ENCODE data around the gene FAM219A.
A peak's percentile ranks its signal among the peaks of the same experiment; 100 is the strongest.
"Not testable (repeated sequence)": the region's sequence is repeated elsewhere in the genome, so short reads cannot be mapped to it uniquely, and the experiment has no call there.

Gene FAM219A

DNA sequence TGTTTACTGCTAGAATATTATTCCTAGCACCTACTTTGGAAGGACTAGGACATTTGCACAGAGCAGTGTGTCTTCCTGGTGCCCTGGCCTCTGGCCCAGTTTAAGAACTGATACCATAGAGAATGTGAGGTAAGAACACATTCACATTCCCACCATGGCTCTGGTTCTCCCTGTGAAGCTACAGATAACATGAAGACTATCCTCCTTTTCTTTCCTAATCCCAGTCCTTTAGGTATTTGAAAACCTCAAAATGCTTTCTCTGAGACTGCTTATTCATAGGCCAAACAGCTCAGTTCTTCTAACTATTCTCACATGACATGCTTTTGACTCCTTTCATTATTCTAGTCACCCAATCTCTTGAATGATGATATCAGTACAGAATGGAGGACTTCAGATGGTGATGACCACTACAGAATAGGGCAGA, 11.9 kb downstream of the FAM219A start:
- DNase-seq (ENCODE audit: low read depth in 2 of 3, low spot score in 1 of 3), result no peak

DNA sequence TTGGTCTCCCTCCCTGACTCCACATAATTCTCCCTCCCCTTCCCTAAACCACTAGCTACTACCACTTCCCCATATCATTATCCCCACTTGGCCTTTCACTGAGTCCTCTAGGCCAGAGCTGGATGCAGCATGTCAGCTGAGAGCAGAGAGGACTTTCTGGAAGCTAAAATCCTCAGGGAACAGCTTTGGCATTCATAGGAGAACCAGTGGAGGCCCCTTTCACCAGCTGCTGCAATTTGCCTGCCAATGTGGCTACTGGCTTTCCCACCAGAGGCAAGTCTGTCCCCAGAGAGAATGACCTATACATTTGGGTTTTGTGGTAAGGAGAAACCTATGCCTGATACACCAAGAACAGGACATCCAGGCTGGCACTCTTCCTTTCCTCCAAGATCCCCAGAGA, 14.4 kb downstream of the FAM219A start:
- DNase-seq (ENCODE audit: low read depth in 2 of 3, low spot score in 1 of 3), result no peak

DNA sequence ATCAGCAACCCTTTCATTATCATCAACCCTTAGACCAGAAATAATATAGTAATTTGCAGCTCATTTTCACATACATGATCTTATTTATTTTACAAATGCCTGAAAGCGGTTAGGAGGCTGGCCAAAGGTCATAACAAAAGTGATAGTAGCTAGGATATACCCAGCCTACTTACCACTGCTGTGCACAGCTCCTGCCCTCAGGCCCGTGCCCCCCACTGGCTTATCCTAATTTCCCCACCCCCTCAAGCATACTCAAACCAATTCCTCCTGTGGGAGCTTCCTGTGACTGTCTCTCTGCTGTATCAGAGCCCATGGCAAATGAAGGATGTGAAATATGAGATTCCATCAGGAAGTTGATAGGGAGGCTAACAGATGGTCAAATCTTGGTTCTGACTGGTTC, 14.8 kb downstream of the FAM219A start:
- no peak for DNase-seq (ENCODE audit: low read depth in 2 of 3, low spot score in 1 of 3)

DNA sequence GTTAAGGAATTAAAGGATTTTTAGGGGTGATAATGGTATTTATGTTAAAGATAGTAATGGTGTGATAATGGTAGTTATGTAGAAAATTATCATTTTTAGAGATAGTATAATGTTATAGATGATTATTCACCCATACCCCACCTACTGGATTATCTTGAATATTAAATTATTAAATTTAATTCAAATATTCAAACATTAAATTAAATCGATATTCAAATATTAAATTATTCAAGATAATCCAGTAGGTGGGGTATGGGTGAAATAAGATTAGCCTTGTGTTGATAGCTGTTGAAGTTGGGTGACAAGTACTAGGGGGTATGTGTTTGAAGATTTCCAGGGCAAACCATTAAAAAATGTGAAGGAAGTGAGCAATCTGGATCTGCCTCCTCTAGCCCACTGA, 15.6 kb downstream of the FAM219A start:
- DNase-seq (ENCODE audit: low read depth in 2 of 3, low spot score in 1 of 3), result no peak

DNA sequence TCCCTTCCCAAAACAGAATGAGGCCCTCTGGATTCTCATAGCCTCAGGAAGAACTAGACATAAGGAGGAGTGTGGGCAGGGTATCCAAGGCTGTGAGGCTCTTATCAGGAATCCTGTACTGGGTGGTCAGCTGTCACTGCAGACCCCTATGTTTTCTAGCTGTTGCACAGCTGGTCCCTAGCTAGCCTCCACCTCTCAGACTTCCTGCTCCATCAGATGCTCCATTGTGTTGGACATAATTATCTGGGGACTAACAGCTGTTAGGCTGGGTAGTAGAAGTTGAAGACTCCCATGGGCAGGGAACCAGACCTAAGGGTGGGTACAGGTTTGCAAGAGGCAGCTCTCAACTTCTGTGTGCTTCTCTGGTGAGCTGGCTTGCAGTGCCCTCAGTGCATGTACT, 18.4 kb downstream of the FAM219A start:
- DNase-seq (ENCODE audit: low read depth in 2 of 3, low spot score in 1 of 3), result no peak

DNA sequence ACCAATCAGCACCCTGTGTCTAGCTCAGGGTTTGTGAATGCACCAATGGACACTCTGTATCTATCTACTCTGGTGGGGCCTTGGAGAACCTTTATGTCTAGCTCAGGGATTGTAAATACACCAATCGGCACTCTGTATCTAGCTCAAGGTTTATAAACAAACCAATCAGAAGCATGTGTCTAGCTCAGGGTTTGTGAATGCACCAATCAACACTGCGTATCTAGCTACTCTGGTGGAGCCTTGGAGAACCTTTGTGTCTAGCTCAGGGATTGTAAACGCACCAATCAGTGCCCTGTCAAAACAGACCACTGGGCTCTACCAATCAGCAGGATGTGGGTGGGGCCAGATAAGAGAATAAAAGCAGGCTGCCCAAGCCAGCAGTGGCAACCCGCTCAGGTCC, 19.9 kb downstream of the FAM219A start:
- DNase-seq (ENCODE audit: low read depth in 2 of 3, low spot score in 1 of 3), result not testable (repeated sequence)

DNA sequence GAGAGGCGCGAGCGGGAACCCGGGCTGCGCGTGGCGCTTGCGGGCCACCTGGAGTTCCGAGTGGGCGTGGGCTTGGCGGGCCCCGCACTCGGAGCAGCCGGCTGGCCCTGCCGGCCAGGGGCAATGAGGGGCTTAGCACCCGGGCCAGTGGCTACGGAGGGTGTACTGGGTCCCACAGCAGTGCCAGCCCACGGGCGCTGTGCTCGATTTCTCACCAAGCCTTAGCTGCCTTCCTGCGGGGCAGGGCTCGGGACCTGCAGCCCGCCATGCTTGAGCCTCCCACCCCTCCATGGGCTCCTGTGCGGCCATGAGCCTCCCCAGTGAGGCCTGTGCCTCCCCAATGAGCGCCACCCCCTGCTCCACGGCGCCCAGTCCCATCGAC, 20.5 kb downstream of the FAM219A start:
- not testable (repeated sequence) for DNase-seq (ENCODE audit: low read depth in 2 of 3, low spot score in 1 of 3)

DNA sequence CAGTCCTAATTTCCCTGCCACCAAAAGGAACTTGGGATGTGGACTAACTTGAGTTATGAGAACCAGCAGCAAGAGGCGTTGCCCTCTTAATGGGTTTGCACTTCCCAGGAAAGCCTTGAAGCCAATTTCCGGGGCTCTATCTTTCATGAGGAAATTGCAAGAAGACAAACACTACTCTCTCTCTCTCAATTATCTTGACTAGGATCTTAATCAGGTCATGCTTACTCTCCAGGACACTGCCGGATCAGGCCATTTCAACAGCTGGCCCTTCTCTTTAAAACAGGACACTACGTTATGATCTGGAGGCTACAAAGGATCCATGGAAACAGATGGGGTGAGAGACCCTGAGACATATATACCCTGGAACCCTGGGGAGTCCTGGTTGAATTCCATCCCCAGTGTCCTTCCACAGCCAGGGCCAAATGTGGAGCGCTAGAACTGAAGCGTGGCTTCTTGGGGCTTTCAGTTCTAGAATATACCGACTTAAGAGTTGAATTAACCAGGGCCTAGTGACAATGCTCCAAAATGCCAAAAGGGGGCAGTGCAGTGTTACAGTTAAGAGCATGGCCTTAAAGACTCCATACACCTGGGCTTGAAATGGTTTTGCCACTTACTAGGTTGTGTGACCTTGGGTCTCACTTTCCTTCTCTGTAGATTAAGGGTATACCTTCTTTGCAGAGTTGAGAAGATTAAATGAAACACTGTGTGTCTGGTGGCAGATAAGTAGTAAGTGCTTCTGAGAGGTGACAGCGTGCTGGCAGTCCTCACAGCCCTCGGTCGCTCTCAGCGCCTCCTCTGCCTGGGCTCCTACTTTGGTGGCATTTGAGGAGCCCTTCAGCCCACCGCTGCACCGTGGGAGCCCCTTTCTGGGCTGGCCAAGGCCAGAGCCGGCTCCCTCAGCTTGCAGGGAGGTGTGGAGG, 21.1 kb downstream of the FAM219A start:
- DNase-seq (ENCODE audit: low read depth in 2 of 3, low spot score in 1 of 3), result peak; percentile 35 to 62 (median 45)

DNA sequence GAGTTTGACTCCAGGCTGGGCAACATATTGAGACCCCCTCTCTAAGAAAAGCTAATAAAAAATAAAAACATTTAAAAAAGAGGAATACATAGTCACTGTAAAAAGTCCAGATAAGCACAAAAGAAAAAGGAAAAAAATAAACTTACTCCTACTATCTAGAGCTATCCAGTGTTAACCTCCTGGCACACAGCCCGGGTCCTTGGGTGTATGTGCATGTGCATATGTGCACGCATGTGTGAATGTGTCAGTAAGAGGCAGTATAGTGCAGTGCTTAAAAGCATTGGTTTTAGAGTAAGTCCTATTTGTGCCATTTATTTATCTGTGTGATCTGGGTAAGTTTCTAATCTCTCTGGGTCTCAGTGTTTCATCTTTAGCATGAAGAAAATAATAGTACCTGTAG, 26.7 kb downstream of the FAM219A start:
- no peak for DNase-seq (ENCODE audit: low read depth in 2 of 3, low spot score in 1 of 3)

DNA sequence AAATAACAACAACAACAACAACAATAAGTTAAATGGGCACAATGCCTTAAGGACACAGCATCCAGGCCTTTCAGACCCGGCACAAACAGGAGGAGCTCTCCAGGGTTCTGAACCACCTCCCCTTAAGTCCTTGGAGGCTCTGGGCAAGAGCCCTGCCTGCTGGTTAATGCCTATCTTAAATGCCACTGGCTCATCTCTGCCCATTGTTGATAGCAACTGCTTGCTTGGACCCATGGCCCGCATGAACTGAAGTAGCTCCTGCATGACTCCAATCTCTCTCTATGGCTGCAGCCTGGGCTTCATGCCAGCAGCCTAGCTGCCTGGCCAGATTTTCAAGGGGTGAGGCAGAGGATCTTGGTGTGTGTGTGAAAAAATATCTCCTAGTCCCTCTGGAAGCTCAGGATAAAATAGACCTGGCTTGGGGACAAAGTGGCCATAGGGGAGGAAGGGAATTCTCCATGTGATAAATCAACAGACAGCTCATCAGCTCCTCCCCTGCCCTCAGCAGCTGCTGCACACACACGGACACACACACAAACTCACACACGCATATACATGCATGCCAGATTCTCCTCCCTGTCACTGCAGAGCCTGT, 27.4 kb downstream of the FAM219A start:
- DNase-seq (ENCODE audit: low read depth in 2 of 3, low spot score in 1 of 3), result no peak

DNA sequence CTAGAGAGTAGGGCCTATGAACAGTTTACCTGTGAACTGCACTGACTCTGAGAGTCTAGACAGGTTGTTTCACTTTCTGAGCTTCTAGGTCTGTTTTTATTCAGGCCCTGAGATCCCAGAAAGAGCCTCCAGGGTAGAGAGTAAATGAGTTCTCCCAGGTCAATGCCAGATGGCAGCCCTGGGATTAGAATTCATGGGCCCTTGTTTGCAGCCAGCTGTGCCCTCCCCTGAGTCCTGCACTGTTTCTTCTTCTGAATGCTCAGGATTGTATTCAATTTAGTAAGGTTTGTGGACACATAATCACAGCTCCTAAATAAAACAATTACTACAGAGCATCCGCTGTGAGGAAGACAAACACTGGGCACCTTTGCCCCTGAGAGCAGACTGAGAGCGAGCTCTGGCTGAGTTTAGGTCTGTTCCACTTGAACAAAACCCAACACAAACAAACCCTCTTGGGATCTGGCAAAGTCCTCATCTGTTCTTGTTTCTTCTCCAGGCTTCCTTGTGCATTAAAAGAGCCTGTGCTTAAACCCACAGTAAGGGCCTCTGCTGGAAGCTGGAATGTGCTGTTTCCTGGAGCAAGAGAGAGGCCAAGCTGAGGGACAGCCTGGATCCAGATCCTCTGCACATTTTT, 29.9 kb downstream of the FAM219A start:
- DNase-seq (ENCODE audit: low read depth in 2 of 3, low spot score in 1 of 3), result no peak

DNA sequence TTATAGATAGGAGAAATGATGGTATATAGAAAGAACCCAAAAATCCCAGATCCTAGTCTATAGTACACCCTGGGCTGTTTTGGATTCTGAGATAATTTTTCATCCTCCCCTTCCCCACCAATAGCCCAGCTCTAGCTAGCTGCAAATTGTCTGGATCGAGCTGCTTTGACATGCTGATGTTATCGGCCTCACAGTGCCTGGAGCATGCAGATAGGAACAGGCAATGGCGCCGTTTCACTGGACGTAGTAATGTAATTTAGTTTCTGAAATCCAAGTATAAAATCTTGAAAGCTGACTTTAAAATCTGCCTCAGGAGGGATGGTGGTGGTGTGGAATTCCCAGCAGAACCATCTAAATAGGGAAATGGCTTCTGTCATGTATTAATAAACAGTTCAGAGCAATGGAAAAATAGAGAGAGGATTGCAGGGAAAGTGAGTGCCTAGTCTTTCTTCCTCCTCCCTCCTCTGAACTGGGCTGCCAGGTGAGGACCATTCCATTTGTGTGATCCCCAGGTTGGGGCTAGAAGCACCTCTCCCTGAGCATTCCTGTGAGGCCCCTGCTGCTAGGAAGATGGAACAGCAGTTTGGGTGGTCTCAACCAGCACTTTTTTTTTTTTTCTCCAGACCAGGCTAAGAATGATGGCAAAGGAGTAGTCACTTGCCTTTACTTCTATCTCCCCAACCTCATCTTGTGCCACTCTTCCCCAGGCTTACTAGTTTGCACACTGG, 31.9 kb downstream of the FAM219A start:
- DNase-seq (ENCODE audit: low read depth in 2 of 3, low spot score in 1 of 3), result no peak

DNA sequence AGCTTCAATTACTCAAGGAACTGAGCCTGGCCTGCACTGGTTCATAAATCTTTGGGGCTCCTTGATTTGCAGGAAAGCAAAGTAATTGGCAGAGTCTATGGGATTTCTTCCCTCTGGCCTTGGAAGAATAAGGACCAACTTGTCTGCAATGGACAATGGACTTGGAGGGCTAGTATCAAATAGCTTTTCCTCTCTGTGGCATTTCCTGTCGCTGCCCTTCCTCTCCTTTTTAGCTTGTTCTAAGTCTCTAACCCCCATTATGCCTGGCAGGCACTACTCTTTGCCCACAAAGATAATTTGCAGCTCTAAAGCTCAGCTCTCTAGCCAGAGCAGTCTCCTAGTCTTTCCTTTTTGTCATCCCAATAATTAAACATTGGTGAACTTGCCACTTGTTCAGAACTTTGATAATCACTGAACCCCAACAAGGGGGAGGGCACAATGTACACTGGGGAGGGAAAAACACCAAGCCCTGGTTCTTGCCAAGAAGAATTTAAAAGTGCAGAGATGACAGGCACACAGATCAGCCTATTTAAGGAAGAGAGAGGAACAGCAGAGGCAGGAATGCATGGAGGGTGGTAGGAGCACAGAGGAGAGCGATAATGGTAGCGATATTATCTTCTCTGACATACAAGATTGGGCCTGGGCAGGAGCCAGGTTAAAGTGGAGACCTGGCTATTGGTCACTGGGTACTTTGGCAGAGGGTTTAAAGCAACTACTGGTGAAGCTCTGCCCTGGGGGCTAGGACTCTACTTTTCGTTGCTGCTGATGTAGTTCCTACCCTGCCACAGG, 38.5 kb downstream of the FAM219A start:
- DNase-seq (ENCODE audit: low read depth in 2 of 3, low spot score in 1 of 3), result no peak

DNA sequence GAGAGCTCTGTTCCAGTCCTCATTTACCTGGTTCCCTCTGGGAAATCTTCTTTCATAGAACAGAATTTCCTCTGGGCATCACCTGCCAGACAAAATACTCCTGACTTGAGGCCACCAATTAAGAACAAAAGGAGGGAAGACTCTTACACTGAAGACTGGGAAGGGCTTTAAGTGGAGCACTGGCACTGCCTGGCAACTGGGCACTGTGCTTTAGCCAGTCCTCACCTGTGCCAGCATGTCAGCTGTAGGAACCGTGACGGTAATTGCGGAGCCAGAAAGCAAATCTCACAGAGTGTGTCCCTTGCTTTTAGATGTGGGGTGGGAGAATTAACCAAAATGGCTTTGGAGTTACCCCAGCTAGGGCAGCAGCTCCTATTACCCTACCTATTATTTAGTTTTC, 40.6 kb downstream of the FAM219A start:
- DNase-seq (ENCODE audit: low read depth in 2 of 3, low spot score in 1 of 3), result no peak

DNA sequence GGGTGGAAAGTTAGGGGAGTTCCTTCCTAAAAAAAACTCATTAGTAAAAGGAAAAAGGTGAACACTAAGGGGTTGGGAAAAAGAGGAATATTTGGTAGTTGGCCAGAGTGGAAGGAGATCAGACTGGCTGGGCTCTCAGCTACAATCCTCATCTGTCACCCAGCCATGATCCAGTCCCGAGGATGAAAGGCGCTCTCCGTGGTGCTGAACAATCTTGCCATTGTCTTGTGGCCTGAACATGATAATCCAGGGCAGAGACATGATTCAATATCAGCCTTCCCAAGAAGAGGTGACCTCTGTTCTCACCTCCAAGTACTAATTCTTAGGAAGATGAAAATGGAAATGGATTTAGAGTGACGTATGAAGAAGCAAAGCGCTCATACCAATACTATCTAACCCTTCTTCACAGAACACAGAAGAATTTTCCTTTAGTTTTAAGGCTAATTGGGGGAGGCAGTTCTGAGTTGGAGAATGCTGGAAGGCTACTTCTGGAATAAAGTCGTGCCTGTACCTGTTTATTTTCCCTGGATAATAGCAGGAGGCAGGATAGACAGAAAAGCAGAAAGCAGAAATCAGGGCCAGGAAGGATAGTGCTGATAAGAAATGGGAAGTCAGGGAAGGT, 45.0 kb downstream of the FAM219A start:
- DNase-seq (ENCODE audit: low read depth in 2 of 3, low spot score in 1 of 3), result peak in 2 of 3 donors; percentile 12 to 44

DNA sequence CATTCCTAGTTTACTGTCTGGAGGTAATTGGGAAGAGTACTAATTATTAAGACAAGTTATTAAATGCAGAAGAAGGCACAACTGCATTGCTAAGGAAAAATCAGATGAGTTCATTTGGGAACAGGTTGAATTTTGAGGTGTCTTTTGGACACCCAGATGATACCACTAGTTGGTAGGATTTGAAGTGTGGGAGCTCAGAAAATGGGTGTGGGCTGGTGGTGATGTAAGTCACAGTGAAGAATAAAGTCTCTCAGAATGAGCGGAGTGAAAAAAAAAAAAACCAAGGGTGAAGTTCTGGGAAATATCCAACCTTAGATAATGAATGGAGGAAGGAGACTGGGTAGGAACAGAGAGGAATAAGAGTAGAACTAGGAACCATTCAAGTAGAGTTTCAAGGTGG, 46.0 kb downstream of the FAM219A start:
- no peak for DNase-seq (ENCODE audit: low read depth in 2 of 3, low spot score in 1 of 3)

DNA sequence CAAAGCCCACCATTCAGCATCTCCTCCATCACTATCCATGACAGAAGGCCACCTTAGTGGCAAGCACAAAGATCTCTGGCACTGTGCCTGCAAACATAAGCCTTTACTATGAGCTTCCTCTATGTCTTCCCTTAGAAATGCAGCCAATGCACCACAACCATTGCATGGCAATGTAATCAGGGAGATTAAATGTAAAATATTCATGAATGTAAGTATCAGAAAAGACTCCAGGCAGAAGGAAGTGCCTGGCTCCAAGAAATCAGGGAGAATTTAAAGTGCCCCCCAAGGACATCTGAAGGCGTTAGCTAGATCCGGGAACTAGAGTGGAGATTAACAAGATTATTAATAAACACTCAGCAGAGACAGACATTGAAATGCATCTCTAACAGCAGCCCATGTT, 49.2 kb downstream of the FAM219A start:
- no peak for DNase-seq (ENCODE audit: low read depth in 2 of 3, low spot score in 1 of 3)

DNA sequence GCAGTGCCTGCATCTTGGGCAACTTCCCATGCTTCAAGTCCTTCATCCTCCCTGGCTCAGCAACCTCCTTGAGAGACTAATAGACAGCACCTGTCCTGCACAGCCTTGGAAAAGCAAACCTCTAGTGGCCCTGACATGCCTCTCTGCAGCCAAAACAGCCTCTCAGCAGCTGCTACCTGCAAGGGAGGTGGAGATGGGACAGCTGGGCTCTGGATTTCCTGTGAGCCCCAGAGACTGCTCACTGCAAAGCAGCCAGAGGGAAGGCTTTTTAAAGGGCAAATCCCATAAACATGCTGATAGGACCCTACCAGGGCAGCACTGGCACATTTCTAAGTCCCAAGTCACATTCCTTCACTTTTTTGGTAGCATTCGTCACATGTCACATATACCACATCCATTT, 50.2 kb downstream of the FAM219A start:
- DNase-seq (ENCODE audit: low read depth in 2 of 3, low spot score in 1 of 3), result no peak

DNA sequence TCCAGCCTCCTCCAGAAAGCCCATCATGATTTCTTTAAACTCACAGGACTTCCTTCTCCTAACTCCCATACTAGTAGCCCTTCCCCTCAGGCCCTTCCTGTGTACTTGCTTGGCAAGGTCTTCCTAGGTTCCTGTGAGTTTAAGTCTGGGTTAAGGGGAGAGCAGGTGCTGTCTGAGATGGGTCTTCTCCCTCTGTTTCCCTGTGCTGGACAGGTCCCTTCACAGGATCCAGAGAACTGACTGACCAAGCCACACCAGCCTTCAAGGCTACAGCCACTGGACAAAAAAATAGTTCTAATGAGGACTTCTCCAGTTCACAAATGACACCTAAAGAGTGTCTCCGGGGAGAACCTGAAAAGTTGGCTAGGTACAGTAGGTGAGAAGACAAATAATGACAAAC, 52.2 kb downstream of the FAM219A start:
- no peak for DNase-seq (ENCODE audit: low read depth in 2 of 3, low spot score in 1 of 3)

DNA sequence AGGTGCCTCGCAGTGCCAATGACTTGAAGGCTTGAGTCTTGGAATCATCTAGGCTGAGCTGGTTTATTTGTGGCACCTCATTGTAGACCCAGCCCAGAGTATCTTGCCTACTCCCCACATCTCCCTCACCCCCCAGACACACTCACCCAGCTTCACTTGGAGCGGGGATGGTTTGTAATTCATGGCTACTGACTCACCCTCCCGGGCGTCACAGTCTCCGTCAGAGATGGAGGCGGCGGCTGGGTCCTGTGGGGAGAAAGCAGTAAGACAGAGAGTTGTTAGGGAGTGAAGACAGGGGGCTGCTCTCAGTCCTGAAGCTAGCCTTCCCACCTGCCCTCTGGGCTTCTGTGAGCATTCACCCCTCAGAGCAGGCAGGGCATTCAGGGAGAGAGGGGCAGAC, 52.7 kb downstream of the FAM219A start:
- no peak for DNase-seq (ENCODE audit: low read depth in 2 of 3, low spot score in 1 of 3)

Measured in stimulated activated CD4-positive, alpha-beta T cell treated with anti-CD3 and anti-CD28 coated beads, Interleukin-12 subunit alpha, Interleukin-12 subunit beta, amount 100 ng/mL, for 48 hours (primary cell).